Measurements from ENCODE around the gene DNAJA1. TPM values are rescaled to one million over a fixed set of nuclear protein-coding genes. Genes with fewer than 3 reads are reported as not detected.
A peak's percentile ranks its signal among the peaks of the same experiment; 100 is the strongest.
"Not testable (repeated sequence)": the region's sequence is repeated elsewhere in the genome, so short reads cannot be mapped to it uniquely, and the experiment has no call there.

Gene DNAJA1
- polyA plus RNA-seq, result 145 TPM
- long read RNA-seq, donor 1, transcript DNAJA1-201 (9 exons, 2,381 nt), result major isoform, 50 of 166 reads
- long read RNA-seq, donor 1, partial matches to known transcripts, result 115 of 166 reads
- long read RNA-seq, donor 1, other reads (novel, unspliced or antisense), result 0 of 166 reads
- long read RNA-seq, donor 2, transcript DNAJA1-201 (9 exons, 2,381 nt), result major isoform, 83 of 231 reads
- long read RNA-seq, donor 2, partial matches to known transcripts, result 147 of 231 reads
- long read RNA-seq, donor 2, other reads (novel, unspliced or antisense), result 0 of 231 reads
- long read RNA-seq, donor 3, result 0 reads
- long read RNA-seq, donor 4, transcript DNAJA1-201 (9 exons, 2,381 nt), result major isoform, 5 of 12 reads
- long read RNA-seq, donor 4, partial matches to known transcripts, result 7 of 12 reads
- long read RNA-seq, donor 4, other reads (novel, unspliced or antisense), result 0 of 12 reads
- long read RNA-seq, donor 5, transcript DNAJA1-201 (9 exons, 2,381 nt), result major isoform, 61 of 129 reads
- long read RNA-seq, donor 5, partial matches to known transcripts, result 68 of 129 reads
- long read RNA-seq, donor 5, other reads (novel, unspliced or antisense), result 0 of 129 reads
- long read RNA-seq, donor 6, transcript DNAJA1-201 (9 exons, 2,381 nt), result major isoform, 49 of 200 reads
- long read RNA-seq, donor 6, partial matches to known transcripts, result 151 of 200 reads
- long read RNA-seq, donor 6, other reads (novel, unspliced or antisense), result 0 of 200 reads
- long read RNA-seq, donor 7, transcript DNAJA1-201 (9 exons, 2,381 nt), result major isoform, 32 of 86 reads
- long read RNA-seq, donor 7, partial matches to known transcripts, result 54 of 86 reads
- long read RNA-seq, donor 7, other reads (novel, unspliced or antisense), result 0 of 86 reads
- long read RNA-seq, donor 8, transcript DNAJA1-201 (9 exons, 2,381 nt), result major isoform, 59 of 264 reads
- long read RNA-seq, donor 8, partial matches to known transcripts, result 193 of 264 reads
- long read RNA-seq, donor 8, other reads (novel, unspliced or antisense), result 12 of 264 reads
- long read RNA-seq, donor 9, transcript DNAJA1-201 (9 exons, 2,381 nt), result major isoform, 40 of 190 reads
- long read RNA-seq, donor 9, partial matches to known transcripts, result 142 of 190 reads
- long read RNA-seq, donor 9, other reads (novel, unspliced or antisense), result 8 of 190 reads
- long read RNA-seq, donor 10, transcript DNAJA1-201 (9 exons, 2,381 nt), result major isoform, 85 of 188 reads
- long read RNA-seq, donor 10, partial matches to known transcripts, result 103 of 188 reads
- long read RNA-seq, donor 10, other reads (novel, unspliced or antisense), result 0 of 188 reads
- long read RNA-seq, donor 11, transcript DNAJA1-201 (9 exons, 2,381 nt), result major isoform, 52 of 138 reads
- long read RNA-seq, donor 11, partial matches to known transcripts, result 79 of 138 reads
- long read RNA-seq, donor 11, other reads (novel, unspliced or antisense), result 7 of 138 reads

GRCh38 chr9:33024966-33025571, at the start of gene DNAJA1:
Gene DNAJA1, plus strand, starts transcription at chr9:33025273. Its CDS starts 1,212 bp downstream, at chr9:33026485.
- no CpG with 5 or more reads among the region's 61 CpGs for WGBS (ENCODE audit: insufficient coverage, low lambda C conversion rate)
- Histone ChIP-seq H3K4me1 (ENCODE audit: control insufficient read depth, insufficient read depth, low read length) (peaks cover 7% of the 10 kb centered on the region), H3K27ac (ENCODE audit: low read length) (peak within 1 kb of the TSS; percentile 100), H3K36me3 (ENCODE audit: control insufficient read depth, insufficient read depth, low read length) (peaks cover 32% of the 10 kb centered on the region), H3K27me3 (ENCODE audit: control insufficient read depth, insufficient read depth, low read length) (no peaks in the 10 kb centered on the region), H3K9me3 (ENCODE audit: control insufficient read depth, low read depth, low read length) (no peaks in the 10 kb centered on the region), H3K4me3 (ENCODE audit: low read length) (peak within 1 kb of the TSS; percentile 100)
- DNase-seq, result peak; percentile 97

GRCh38 chr9:32978051-32978450, 47.0 kb upstream of the DNAJA1 start:
- H3K4me3 ChIP-seq (ENCODE audit: low read length), result no peak overlapping the region
- 83% methylated on average over 1 of the region's 2 CpGs for WGBS (ENCODE audit: insufficient coverage, low lambda C conversion rate)
- no peaks in the 10 kb centered on the region for H3K27me3 ChIP-seq (ENCODE audit: control insufficient read depth, insufficient read depth, low read length)
- no peak for DNase-seq
- no peak overlapping the region for H3K27ac ChIP-seq (ENCODE audit: low read length)
- peaks cover 35% of the 10 kb centered on the region for H3K36me3 ChIP-seq (ENCODE audit: control insufficient read depth, insufficient read depth, low read length)
- no peaks in the 10 kb centered on the region for H3K9me3 ChIP-seq (ENCODE audit: control insufficient read depth, low read depth, low read length)
- no peaks in the 10 kb centered on the region for H3K4me1 ChIP-seq (ENCODE audit: control insufficient read depth, insufficient read depth, low read length)

GRCh38 chr9:32986971-32987370, 38.1 kb upstream of the DNAJA1 start:
- Histone ChIP-seq H3K36me3 (ENCODE audit: control insufficient read depth, insufficient read depth, low read length) (peaks cover 62% of the 10 kb centered on the region), H3K27me3 (ENCODE audit: control insufficient read depth, insufficient read depth, low read length) (no peaks in the 10 kb centered on the region), H3K4me3 (ENCODE audit: low read length) (no peak overlapping the region), H3K9me3 (ENCODE audit: control insufficient read depth, low read depth, low read length) (no peaks in the 10 kb centered on the region), H3K27ac (ENCODE audit: low read length) (no peak overlapping the region), H3K4me1 (ENCODE audit: control insufficient read depth, insufficient read depth, low read length) (no peaks in the 10 kb centered on the region)
- no CpG with 5 or more reads among the region's 4 CpGs for WGBS (ENCODE audit: insufficient coverage, low lambda C conversion rate)
- no peak for DNase-seq

- no peaks in the 10 kb centered on the region for H3K27me3 ChIP-seq (ENCODE audit: control insufficient read depth, insufficient read depth, low read length)
- H3K9me3 ChIP-seq (ENCODE audit: control insufficient read depth, low read depth, low read length), result no peaks in the 10 kb centered on the region
- no peak overlapping the region for H3K4me3 ChIP-seq (ENCODE audit: low read length)
- H3K4me1 ChIP-seq (ENCODE audit: control insufficient read depth, insufficient read depth, low read length), result no peaks in the 10 kb centered on the region
- peaks cover 54% of the 10 kb centered on the region for H3K36me3 ChIP-seq (ENCODE audit: control insufficient read depth, insufficient read depth, low read length)
- no CpG with 5 or more reads among the region's 8 CpGs for WGBS (ENCODE audit: insufficient coverage, low lambda C conversion rate)
- no peak for DNase-seq
- no peak overlapping the region for H3K27ac ChIP-seq (ENCODE audit: low read length)
Measured at GRCh38 chr9:32989660-32990059, 35.4 kb upstream of the DNAJA1 start.

GRCh38 chr9:32991897-32992594, 33.0 kb upstream of the DNAJA1 start:
- 100% methylated on average over 1 of the region's 6 CpGs for WGBS (ENCODE audit: insufficient coverage, low lambda C conversion rate)
- H3K27me3 ChIP-seq (ENCODE audit: control insufficient read depth, insufficient read depth, low read length), result no peaks in the 10 kb centered on the region
- H3K27ac ChIP-seq (ENCODE audit: low read length), result no peak overlapping the region
- H3K4me1 ChIP-seq (ENCODE audit: control insufficient read depth, insufficient read depth, low read length), result no peaks in the 10 kb centered on the region
- peaks cover 47% of the 10 kb centered on the region for H3K36me3 ChIP-seq (ENCODE audit: control insufficient read depth, insufficient read depth, low read length)
- H3K4me3 ChIP-seq (ENCODE audit: low read length), result no peak overlapping the region
- DNase-seq, result no peak
- no peaks in the 10 kb centered on the region for H3K9me3 ChIP-seq (ENCODE audit: control insufficient read depth, low read depth, low read length)

- Histone ChIP-seq H3K36me3 (ENCODE audit: control insufficient read depth, insufficient read depth, low read length) (peaks cover 42% of the 10 kb centered on the region), H3K4me3 (ENCODE audit: low read length) (no peak overlapping the region), H3K27me3 (ENCODE audit: control insufficient read depth, insufficient read depth, low read length) (no peaks in the 10 kb centered on the region), H3K27ac (ENCODE audit: low read length) (no peak overlapping the region), H3K9me3 (ENCODE audit: control insufficient read depth, low read depth, low read length) (no peaks in the 10 kb centered on the region), H3K4me1 (ENCODE audit: control insufficient read depth, insufficient read depth, low read length) (no peaks in the 10 kb centered on the region)
- DNase-seq, result no peak
- WGBS (ENCODE audit: insufficient coverage, low lambda C conversion rate), result 14% methylated on average over 1 of the region's 3 CpGs
Measured at GRCh38 chr9:32992595-32993238, 32.4 kb upstream of the DNAJA1 start.

GRCh38 chr9:33000682-33001055, 24.4 kb upstream of the DNAJA1 start:
- DNase-seq; H3K9me3 ChIP-seq (ENCODE audit: control insufficient read depth, low read depth, low read length); H3K4me1 ChIP-seq (ENCODE audit: control insufficient read depth, insufficient read depth, low read length); H3K27me3 ChIP-seq (ENCODE audit: control insufficient read depth, insufficient read depth, low read length): not testable (repeated sequence)
- Histone ChIP-seq H3K4me3 (ENCODE audit: low read length) (peak overlapping the region; percentile 96), H3K27ac (ENCODE audit: low read length) (peak overlapping the region; percentile 97), H3K36me3 (ENCODE audit: control insufficient read depth, insufficient read depth, low read length) (peaks cover 14% of the 10 kb centered on the region)
- 33% methylated on average over 1 of the region's 12 CpGs for WGBS (ENCODE audit: insufficient coverage, low lambda C conversion rate)

GRCh38 chr9:33005335-33005734, 19.7 kb upstream of the DNAJA1 start:
- H3K27ac ChIP-seq (ENCODE audit: low read length); DNase-seq; H3K27me3 ChIP-seq (ENCODE audit: control insufficient read depth, insufficient read depth, low read length): not testable (repeated sequence)

GRCh38 chr9:33007755-33008154, 17.3 kb upstream of the DNAJA1 start:
- Histone ChIP-seq H3K27ac (ENCODE audit: low read length) (no peak overlapping the region), H3K9me3 (ENCODE audit: control insufficient read depth, low read depth, low read length) (no peaks in the 10 kb centered on the region), H3K27me3 (ENCODE audit: control insufficient read depth, insufficient read depth, low read length) (no peaks in the 10 kb centered on the region), H3K4me1 (ENCODE audit: control insufficient read depth, insufficient read depth, low read length) (no peaks in the 10 kb centered on the region), H3K36me3 (ENCODE audit: control insufficient read depth, insufficient read depth, low read length) (no peaks in the 10 kb centered on the region), H3K4me3 (ENCODE audit: low read length) (no peak overlapping the region)
- WGBS (ENCODE audit: insufficient coverage, low lambda C conversion rate), result 86% methylated on average over 1 of the region's 4 CpGs
- DNase-seq, result no peak

More at GRCh38 chr9:33005335-33005734, 19.7 kb upstream of the DNAJA1 start:
- not testable (repeated sequence) for H3K4me3 ChIP-seq (ENCODE audit: low read length); H3K9me3 ChIP-seq (ENCODE audit: control insufficient read depth, low read depth, low read length); H3K36me3 ChIP-seq (ENCODE audit: control insufficient read depth, insufficient read depth, low read length); H3K4me1 ChIP-seq (ENCODE audit: control insufficient read depth, insufficient read depth, low read length)

Data from large intestine (tissue), 12 donors.